HS-5 (cell line): ENCODE data around the gene SUCO.

ENCODE experiments used
- DNase-seq: peaks from one replicate; pipeline ENCODE4 v3.0.0-alpha.2; 2012; ENCODE audit warnings: low read depth

SUCO gene

GRCh38 chr1:172646653-172647052 is 113.7 kb downstream of the SUCO start:
- no peak for DNase-seq

GRCh38 chr1:172647110-172647564 is 114.2 kb downstream of the SUCO start:
- DNase-seq = no peak

- no peak for DNase-seq
Measured at GRCh38 chr1:172647987-172648386, 115.0 kb downstream of the SUCO start.

- DNase-seq = no peak
Measured at GRCh38 chr1:172650474-172651193, 117.7 kb downstream of the SUCO start.

- DNase-seq = no peak
Measured at GRCh38 chr1:172653015-172653709, 120.2 kb downstream of the SUCO start.

GRCh38 chr1:172654535-172654934 is 121.6 kb downstream of the SUCO start:
- DNase-seq = no peak

GRCh38 chr1:172656576-172656975 is 123.6 kb downstream of the SUCO start:
- DNase-seq = no peak

- no peak for DNase-seq
Measured at GRCh38 chr1:172657586-172657985, 124.6 kb downstream of the SUCO start.

- no peak for DNase-seq
Measured at GRCh38 chr1:172658871-172659453, 126.0 kb downstream of the SUCO start, which contains the start of gene FASLG. TSS of gene FASLG (plus strand) at chr1:172659103. CDS start at chr1:172659202, 99 bp downstream.

- no peak for DNase-seq
Measured at GRCh38 chr1:172661107-172661506, 128.2 kb downstream of the SUCO start.
